Smooth muscle cell (in vitro differentiated cells): ENCODE measurements around the gene HABP4. TPM values are rescaled to one million over a fixed set of nuclear protein-coding genes. Genes with fewer than 3 reads are reported as not detected.
A peak's percentile ranks its signal among the peaks of the same experiment; 100 is the strongest.

Source experiments
- DNase-seq: peaks from one replicate; lab custom pipeline; 2025; ENCODE audit not compliant: unreplicated experiment; lab: John Stamatoyannopoulos, UW
- H2AFZ ChIP-seq: fragments of 200-600 bp; sonication (generic); 2 replicates; pipeline ENCODE4 v1.6.0; 2016; ENCODE audit warnings: antibody characterized with exemption, low read depth, mild to moderate bottlenecking
- H3F3A ChIP-seq: fragments of 200-600 bp; sonication (generic); 2 replicates; pipeline ENCODE4 v1.6.0; 2017; ENCODE audit warnings: antibody characterized with exemption, low read depth
- H3K27ac ChIP-seq: fragments of 200-600 bp; sonication (generic); 2 replicates; pipeline ENCODE4 v1.5.1; 2016; ENCODE audit warnings: low read depth, mild to moderate bottlenecking
- H3K27me3 ChIP-seq: fragments of 200-600 bp; sonication (generic); 2 replicates; pipeline ENCODE4 v1.6.1; 2016; ENCODE audit warnings: low read depth, mild to moderate bottlenecking
- H3K36me3 ChIP-seq: fragments of 200-600 bp; sonication (generic); 2 replicates; pipeline ENCODE4 v1.5.1; 2016; ENCODE audit warnings: low read depth
- H3K4me1 ChIP-seq: fragments of 200-600 bp; sonication (generic); 2 replicates; pipeline ENCODE4 v1.5.1; 2016; ENCODE audit warnings: low read depth
- H3K4me2 ChIP-seq: fragments of 200-600 bp; sonication (generic); 2 replicates; pipeline ENCODE4 v1.6.0; 2016; ENCODE audit warnings: mild to moderate bottlenecking
- H3K4me3 ChIP-seq: fragments of 200-600 bp; sonication (generic); 2 replicates; pipeline ENCODE4 v1.5.1; 2016; ENCODE audit warnings: mild to moderate bottlenecking
- H3K79me2 ChIP-seq: fragments of 200-600 bp; sonication (generic); 2 replicates; pipeline ENCODE4 v1.6.0; 2016; ENCODE audit warnings: low read depth, mild to moderate bottlenecking
- H3K9ac ChIP-seq: fragments of 200-600 bp; sonication (generic); 2 replicates; pipeline ENCODE4 v1.6.0; 2016; ENCODE audit warnings: low read depth
- H3K9me3 ChIP-seq: fragments of 200-600 bp; sonication (generic); replicated peaks from 2 replicates; pipeline ENCODE4 v1.5.1; 2016; ENCODE audit warnings: low read depth
- H4K20me1 ChIP-seq: fragments of 200-600 bp; sonication (generic); 2 replicates; pipeline ENCODE4 v1.6.0; 2016; ENCODE audit warnings: low read depth
- CTCF ChIP-seq: fragments of 200-600 bp; sonication (generic); IDR thresholded peaks from 2 replicates; pipeline ENCODE4 v1.5.1; 2017; ENCODE audit warnings: borderline replicate concordance, mild to moderate bottlenecking, antibody characterized with exemption; ENCODE audit not compliant: insufficient read depth, poor library complexity, severe bottlenecking
- WGBS: methylation state at CpG from one replicate; pipeline ENCODE4 v1.1.7; 2016; ENCODE audit warnings: low lambda C conversion rate; 5-methylcytosine and 5-hydroxymethylcytosine counted together
- polyA plus RNA-seq: library from polyadenylated mRNA; unstranded; fragments of >200 nt; fragmentation: Nextera tagmentation; extraction: Ambion mirVana; gene quantifications from 2 replicates; pipeline ENCODE4 v1.2.1, GENCODE V29; 2016
- total RNA-seq: library from RNA; depleted of rRNA; stranded (reverse); fragments of >200 nt; gene quantifications from 2 replicates; pipeline ENCODE4 v1.2.3, GENCODE V29; 2014

Gene HABP4
- total and polyA plus RNA-seq, 2 experiments from 2014 or later: 13.5 to 26.8 TPM

GRCh38 chr9:96478829-96479371 is 28.9 kb downstream of the HABP4 start:
- Histone ChIP-seq H4K20me1 (no peaks in the 10 kb centered on the region), H3K36me3 (peaks cover 4% of the 10 kb centered on the region), H3K4me2 (no peak overlapping the region), H3K27me3 (no peaks in the 10 kb centered on the region), H3K79me2 (no peaks in the 10 kb centered on the region), H3K9me3 (no peaks in the 10 kb centered on the region), H2AFZ (no peak overlapping the region), H3K4me1 (no peaks in the 10 kb centered on the region), H3F3A (no peaks in the 10 kb centered on the region), H3K27ac (peak overlapping the region; percentile 25), H3K9ac (no peak overlapping the region), H3K4me3 (no peak overlapping the region)
- 64% methylated on average over 4 of the region's 4 CpGs for WGBS
- no peak for TF ChIP-seq CTCF
- DNase-seq: no peak

DNA sequence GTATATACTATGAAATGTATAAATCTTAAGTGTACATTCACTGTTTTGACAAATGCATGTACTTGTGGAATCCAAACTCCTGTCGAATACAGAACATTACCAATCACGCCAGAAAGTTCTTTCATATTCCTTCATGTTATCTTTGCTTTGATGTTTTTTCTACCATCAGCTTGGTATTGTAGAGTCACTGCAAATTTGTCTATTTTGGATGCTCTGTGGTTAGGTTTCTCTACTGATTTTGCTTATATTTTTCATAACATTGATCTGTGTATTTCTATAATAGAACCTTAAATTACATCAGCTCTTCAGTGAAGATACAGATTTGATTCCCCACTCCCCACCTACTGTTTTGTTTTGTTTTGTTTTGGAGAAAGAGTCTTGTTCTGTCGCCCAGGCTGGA is 30.8 kb downstream of the HABP4 start:
- no peaks in the 10 kb centered on the region for H4K20me1 ChIP-seq
- 97% methylated on average over 3 of the region's 3 CpGs for WGBS
- H3K27ac ChIP-seq: no peak overlapping the region
- no peak for DNase-seq
- no peaks in the 10 kb centered on the region for H3K79me2 ChIP-seq
- H3K4me2 ChIP-seq: no peak overlapping the region
- no peak overlapping the region for H2AFZ ChIP-seq
- H3K4me1 ChIP-seq: no peaks in the 10 kb centered on the region
- no peaks in the 10 kb centered on the region for H3K9me3 ChIP-seq
- no peaks in the 10 kb centered on the region for H3K36me3 ChIP-seq
- no peak overlapping the region for H3K4me3 ChIP-seq
- TF ChIP-seq CTCF: no peak
- no peak overlapping the region for H3K9ac ChIP-seq
- H3F3A ChIP-seq: peaks cover 5% of the 10 kb centered on the region
- H3K27me3 ChIP-seq: no peaks in the 10 kb centered on the region

DNA sequence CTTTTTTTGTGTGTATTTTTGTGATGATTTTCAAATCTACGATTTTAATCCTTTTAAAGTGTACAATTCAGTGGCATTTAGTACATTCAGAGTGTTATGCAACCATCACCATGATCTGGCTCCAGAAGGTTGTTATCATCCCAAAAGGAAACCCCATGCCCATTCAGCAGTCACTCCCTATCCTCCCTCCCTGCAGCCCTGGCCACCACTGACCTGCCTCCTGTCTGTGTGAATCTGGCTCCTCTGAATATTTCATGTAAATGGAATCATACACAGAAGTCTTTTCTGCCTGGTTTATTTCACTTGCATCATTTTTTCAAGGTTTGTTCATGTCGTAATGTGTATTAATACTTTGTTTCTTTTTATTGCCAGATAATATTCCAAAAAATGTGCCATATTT is 32.5 kb downstream of the HABP4 start:
- no peak overlapping the region for H3K27ac ChIP-seq
- H3K4me2 ChIP-seq: no peak overlapping the region
- TF ChIP-seq CTCF: no peak
- H3K36me3 ChIP-seq: no peaks in the 10 kb centered on the region
- no peak overlapping the region for H2AFZ ChIP-seq
- no peak overlapping the region for H3K4me3 ChIP-seq
- peaks cover 7% of the 10 kb centered on the region for H3F3A ChIP-seq
- H3K9me3 ChIP-seq: no peaks in the 10 kb centered on the region
- no peak for DNase-seq
- H3K9ac ChIP-seq: no peak overlapping the region
- no peaks in the 10 kb centered on the region for H3K79me2 ChIP-seq
- WGBS: 95% methylated on average over 2 of the region's 2 CpGs
- H4K20me1 ChIP-seq: no peaks in the 10 kb centered on the region
- H3K27me3 ChIP-seq: no peaks in the 10 kb centered on the region
- no peaks in the 10 kb centered on the region for H3K4me1 ChIP-seq

DNA sequence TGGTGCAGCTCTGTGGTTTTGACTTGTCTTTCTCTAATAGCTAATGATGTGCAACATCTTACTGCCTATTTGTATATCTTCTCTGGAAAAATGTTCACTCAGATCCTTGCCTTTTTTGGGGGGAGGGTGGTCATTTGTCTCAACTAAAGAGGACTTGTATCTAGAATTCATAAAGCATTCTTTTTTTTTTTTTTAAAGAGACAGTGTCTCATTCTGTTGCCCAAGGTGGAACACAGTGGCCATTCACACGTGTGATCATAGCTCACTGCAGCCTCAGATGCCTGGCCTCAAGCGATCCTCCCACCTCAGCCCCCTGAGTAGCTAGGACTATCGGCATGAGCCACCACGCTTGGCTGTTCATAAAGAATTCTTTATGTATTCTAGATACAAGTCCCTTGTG is 33.2 kb downstream of the HABP4 start:
- no peaks in the 10 kb centered on the region for H3K4me1 ChIP-seq
- 100% methylated on average over 4 of the region's 4 CpGs for WGBS

More for the DNA sequence above, 33.2 kb downstream of the HABP4 start:
- no peak for TF ChIP-seq CTCF
- Histone ChIP-seq H2AFZ (no peak overlapping the region), H3K4me2 (no peak overlapping the region), H3K9me3 (no peaks in the 10 kb centered on the region), H4K20me1 (no peaks in the 10 kb centered on the region), H3K36me3 (no peaks in the 10 kb centered on the region), H3F3A (peaks cover 7% of the 10 kb centered on the region), H3K79me2 (no peaks in the 10 kb centered on the region), H3K4me3 (no peak overlapping the region), H3K9ac (no peak overlapping the region), H3K27me3 (no peaks in the 10 kb centered on the region), H3K27ac (no peak overlapping the region)
- DNase-seq: no peak
